22Rv1 (cell line): Measurements from ENCODE around the gene CRABP1.

Source experiments
- H3K27ac ChIP-seq: fragments of 450-650 bp; 2 replicates; pipeline ENCODE4 v1.5.1; 2017
- ZFX ChIP-seq: fragments of 450-650 bp; IDR thresholded peaks from 2 replicates; pipeline ENCODE4 v1.6.1; 2017; ENCODE audit warnings: antibody characterized with exemption, borderline replicate concordance
- TF ChIP-seq, protein P1 (sequence below): fragments of 450-650 bp; IDR thresholded peaks from 2 replicates; pipeline ENCODE4 v1.5.1; 2017; ENCODE audit warnings: mild to moderate bottlenecking

The CRABP1 gene

GRCh38 chr15:78347586-78348543, 7.7 kb downstream of the CRABP1 start:
- H3K27ac ChIP-seq: peak overlapping the region; percentile 38; the same call in 1 of the 2 replicates
- TF ChIP-seq ZFX: no peak
- TF ChIP-seq, protein P1, sequence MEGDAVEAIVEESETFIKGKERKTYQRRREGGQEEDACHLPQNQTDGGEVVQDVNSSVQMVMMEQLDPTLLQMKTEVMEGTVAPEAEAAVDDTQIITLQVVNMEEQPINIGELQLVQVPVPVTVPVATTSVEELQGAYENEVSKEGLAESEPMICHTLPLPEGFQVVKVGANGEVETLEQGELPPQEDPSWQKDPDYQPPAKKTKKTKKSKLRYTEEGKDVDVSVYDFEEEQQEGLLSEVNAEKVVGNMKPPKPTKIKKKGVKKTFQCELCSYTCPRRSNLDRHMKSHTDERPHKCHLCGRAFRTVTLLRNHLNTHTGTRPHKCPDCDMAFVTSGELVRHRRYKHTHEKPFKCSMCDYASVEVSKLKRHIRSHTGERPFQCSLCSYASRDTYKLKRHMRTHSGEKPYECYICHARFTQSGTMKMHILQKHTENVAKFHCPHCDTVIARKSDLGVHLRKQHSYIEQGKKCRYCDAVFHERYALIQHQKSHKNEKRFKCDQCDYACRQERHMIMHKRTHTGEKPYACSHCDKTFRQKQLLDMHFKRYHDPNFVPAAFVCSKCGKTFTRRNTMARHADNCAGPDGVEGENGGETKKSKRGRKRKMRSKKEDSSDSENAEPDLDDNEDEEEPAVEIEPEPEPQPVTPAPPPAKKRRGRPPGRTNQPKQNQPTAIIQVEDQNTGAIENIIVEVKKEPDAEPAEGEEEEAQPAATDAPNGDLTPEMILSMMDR: no peak

DNA sequence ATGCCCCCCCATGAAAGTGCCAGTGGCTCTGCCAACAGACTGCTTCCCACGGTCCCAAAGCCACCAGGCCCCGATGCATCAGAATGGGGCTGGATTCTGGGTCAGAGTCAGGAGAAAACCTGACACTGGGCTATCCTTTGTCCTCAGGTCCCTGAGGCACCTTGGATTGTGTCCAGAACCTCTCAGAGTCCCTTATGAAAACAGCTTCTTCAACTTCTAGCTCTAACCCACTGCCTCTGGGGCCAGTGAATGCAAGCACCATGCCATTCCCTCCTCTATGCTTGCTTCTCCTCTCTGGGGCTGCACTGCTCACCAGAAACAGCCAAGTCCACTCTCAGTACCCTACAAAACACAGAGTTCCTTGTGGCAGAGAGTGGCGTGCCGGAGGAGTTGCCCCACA, 9.9 kb downstream of the CRABP1 start:
- no peak for TF ChIP-seq ZFX
- TF ChIP-seq, protein P1: no peak
- no peak overlapping the region for H3K27ac ChIP-seq

GRCh38 chr15:78351539-78351938, 11.4 kb downstream of the CRABP1 start:
- no peak overlapping the region for H3K27ac ChIP-seq
- TF ChIP-seq, protein P1: no peak
- no peak for TF ChIP-seq ZFX

DNA sequence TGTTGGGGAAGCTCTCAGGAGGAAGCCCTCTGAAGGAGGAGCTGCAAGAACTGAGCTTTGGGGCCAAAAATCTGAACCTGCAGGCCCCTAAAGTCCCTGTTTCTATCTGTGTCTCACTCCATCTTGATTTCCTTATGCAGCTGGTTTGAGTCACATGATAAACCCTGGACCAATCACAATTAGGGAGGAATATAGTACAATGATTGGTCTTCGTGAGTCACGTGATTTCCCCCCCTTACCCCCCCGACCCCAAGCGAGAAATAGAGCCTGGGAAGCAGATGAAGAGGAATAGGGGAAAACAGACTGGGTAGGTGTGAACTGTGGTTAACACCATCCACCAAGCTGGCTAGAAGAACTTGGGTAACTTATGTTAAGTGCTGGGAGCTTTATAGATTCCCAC, 12.9 kb downstream of the CRABP1 start:
- no peak for TF ChIP-seq ZFX
- TF ChIP-seq, protein P1: no peak
- H3K27ac ChIP-seq: no peak overlapping the region

DNA sequence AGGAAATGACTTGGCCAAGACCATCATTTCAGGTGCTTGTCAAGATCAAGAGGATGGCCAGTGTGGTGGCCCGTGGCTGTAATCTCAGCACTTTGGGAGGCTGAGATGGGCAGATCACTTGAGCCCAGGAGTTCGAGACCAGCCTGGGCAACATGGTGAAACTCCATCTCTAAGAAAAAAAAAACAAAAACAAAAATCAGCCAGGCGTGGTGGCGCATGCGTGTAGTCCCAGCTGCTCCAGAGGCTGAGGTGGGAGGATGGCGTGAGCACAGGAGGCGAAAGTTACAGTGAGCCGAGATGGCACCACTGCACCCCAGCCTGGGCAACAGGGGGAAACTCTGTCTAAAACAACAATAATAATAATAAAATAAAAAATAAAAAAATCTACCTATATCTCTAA, 15.0 kb downstream of the CRABP1 start:
- TF ChIP-seq, protein P1: no peak
- TF ChIP-seq ZFX: no peak
- H3K27ac ChIP-seq: no peak overlapping the region

- H3K27ac ChIP-seq: no peak overlapping the region
- TF ChIP-seq, protein P1: no peak
- TF ChIP-seq ZFX: no peak
Measured at GRCh38 chr15:78358102-78358870, 18.1 kb downstream of the CRABP1 start.
